Fibroblast of mammary gland (primary cell): ENCODE measurements around the gene CCNB2.
A peak's percentile ranks its signal among the peaks of the same experiment; 100 is the strongest.
"Not testable (repeated sequence)": the region's sequence is repeated elsewhere in the genome, so short reads cannot be mapped to it uniquely, and the experiment has no call there.

Source experiments
- DNase-seq: peaks from one replicate; pipeline ENCODE4 v3.0.0-alpha.2; 2010; ENCODE audit warnings: low read depth
- H3K4me3 ChIP-seq: 2 replicates; pipeline ENCODE4 v1.5.1; 2011; ENCODE audit warnings: low read depth, mild to moderate bottlenecking, low read length, moderate library complexity; ENCODE audit not compliant: control insufficient read depth
- TF ChIP-seq, protein P1 (sequence below): conservative IDR thresholded peaks from 2 replicates; pipeline ENCODE4 v1.5.1; 2011; ENCODE audit warnings: low read depth, low read length, inconsistent platforms; ENCODE audit not compliant: control insufficient read depth, insufficient read depth

Gene CCNB2

DNA sequence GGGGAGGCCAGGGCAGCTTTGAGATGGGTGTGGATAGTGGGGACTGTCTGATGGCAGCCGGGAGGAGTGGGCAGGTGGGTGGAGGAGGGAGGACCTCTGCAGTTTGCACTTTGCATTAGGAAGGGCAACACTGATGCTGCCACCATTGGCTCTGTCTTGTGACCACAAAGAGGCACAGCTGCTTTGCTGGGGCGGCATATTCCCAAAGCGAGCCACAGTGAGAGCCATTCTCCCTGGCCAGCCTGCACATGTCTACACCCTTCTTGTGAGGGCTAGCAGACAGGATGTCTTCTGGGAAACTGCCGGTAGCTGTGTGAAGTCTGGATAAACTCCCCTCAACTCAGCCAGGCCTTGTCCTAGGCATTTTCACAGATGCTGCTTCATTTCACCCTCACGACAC is 38.3 kb downstream of the CCNB2 start:
- H3K4me3 ChIP-seq, result no peak overlapping the region
- TF ChIP-seq, protein P1, sequence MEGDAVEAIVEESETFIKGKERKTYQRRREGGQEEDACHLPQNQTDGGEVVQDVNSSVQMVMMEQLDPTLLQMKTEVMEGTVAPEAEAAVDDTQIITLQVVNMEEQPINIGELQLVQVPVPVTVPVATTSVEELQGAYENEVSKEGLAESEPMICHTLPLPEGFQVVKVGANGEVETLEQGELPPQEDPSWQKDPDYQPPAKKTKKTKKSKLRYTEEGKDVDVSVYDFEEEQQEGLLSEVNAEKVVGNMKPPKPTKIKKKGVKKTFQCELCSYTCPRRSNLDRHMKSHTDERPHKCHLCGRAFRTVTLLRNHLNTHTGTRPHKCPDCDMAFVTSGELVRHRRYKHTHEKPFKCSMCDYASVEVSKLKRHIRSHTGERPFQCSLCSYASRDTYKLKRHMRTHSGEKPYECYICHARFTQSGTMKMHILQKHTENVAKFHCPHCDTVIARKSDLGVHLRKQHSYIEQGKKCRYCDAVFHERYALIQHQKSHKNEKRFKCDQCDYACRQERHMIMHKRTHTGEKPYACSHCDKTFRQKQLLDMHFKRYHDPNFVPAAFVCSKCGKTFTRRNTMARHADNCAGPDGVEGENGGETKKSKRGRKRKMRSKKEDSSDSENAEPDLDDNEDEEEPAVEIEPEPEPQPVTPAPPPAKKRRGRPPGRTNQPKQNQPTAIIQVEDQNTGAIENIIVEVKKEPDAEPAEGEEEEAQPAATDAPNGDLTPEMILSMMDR, result no peak
- DNase-seq, result no peak

DNA sequence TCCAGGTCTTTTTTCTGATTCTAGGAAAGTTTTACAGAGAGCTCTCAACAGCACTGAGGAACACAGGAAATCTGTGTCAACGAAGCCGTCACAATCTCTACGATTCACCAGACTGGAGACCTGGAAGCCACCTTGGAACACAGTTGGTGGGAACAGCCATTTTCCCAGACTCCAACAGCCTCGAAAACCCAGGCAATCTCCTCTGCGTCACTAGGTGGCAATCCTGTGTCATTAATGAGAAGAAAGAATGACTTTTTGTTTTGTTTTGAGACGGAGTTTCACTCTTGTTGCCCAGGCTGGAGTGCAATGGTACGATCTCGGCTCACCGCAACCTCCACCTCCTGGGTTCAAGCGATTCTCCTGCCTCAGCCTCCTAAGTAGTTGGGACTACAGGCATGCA is 39.6 kb downstream of the CCNB2 start:
- not testable (repeated sequence) for DNase-seq, H3K4me3 ChIP-seq
- TF ChIP-seq, protein P1, result peak; percentile 20

DNA sequence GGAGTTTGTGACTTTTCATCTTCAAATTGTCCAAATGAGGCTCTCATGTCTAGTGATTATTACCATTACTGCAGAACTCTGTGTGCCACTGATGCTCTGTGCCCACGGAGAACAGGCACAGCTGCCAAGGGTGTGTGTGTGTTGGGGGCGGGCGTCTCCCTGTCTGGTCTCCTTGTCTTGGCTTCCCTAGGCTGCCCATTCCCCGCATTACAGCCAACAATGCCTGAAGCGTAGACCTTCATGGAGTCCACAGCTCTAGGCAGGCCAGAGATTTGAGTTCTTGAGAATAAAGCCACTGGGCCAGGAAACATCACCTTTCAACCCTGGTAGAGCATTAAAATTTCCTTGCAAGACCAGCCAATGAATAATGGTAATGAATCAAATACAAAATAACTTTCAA is 42.7 kb downstream of the CCNB2 start:
- H3K4me3 ChIP-seq, result no peak overlapping the region
- no peak for DNase-seq
- TF ChIP-seq, protein P1, result no peak

DNA sequence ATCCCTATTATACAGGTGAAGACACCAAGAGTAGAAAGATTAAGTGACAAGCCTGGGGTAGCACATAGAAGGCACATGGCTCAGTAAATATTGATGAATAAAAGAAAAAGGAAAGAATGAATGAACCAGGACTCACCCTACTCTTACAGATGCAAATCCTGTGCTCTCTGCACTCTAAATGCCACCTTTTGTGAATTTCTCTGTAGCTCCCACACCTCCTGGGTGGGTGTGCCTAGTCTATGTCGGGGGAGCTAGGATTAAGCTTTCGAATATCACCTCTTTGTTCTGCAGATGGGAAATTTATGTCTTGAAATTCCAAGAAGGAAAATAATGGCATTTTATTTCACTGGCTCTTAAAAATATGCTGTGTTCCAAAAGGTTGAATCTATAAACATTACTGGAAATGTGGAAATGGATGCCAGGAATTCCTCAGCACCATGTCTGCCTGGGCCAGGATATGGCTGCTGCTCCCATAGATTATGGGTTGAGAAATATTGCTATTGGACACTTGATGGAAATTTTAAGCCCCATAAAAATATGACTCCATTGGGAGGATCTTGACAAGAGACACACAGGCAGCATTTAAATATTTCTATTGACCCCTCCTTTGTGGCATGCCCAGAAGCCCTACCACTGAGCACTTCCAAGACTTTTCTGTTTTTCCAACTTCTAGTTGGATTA is 43.3 kb downstream of the CCNB2 start:
- TF ChIP-seq, protein P1, result no peak
- DNase-seq, result no peak
- no peak overlapping the region for H3K4me3 ChIP-seq

DNA sequence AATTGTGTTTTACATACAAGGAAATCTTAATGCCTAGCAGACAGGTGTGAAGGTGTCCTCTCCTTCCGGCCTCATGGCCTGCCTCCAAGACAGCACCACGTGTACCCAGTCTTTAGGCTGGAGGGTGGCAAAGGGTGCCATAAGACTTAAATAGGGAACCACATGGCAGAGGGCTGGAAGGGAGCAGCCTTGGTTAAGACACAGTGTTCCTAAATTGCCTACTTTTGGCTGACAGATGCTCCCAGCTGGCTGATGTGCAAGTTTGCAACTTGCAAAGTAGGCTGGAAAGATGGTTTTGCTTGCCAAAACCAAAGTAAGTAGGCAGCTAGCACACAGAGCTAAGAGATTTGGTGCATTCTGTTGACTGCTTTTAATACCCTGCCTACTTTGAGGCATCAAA is 45.2 kb downstream of the CCNB2 start:
- H3K4me3 ChIP-seq, result no peak overlapping the region
- DNase-seq, result no peak
- TF ChIP-seq, protein P1, result no peak

DNA sequence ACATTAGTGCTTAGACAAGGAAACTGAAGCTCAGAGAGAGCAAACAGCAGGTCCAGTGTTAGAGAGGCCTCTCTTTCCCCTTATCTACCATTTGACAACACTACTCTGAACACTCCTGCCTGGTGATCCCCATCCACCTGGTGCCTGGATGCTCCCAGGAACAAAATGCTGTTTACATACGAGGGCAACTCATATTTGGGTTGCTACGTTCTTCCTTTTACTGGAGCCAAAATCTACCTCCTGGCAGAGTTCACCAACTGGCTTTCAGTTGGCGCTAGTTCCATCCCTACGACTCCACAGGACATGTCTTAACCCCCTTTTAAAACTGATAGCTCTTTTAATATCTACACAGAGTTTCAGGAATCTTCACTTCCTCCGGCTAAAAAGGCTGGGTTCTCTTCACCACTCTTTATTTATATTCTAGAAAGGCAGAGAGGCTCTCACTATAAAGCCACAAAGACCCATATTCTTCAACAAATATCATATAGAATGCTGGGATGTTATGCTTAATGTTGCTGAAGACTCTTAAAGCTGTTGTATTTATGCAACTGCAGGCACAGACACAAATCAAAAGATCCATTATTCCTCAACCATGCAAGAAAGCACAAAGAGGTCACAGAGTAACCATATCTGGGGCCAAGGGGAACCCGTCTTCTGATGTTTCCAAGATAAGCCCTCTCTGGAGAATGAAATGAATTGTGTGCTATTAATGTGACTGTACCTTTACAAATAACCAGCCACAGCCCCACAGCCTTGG is 47.9 kb downstream of the CCNB2 start:
- no peak for DNase-seq
- no peak overlapping the region for H3K4me3 ChIP-seq
- TF ChIP-seq, protein P1, result no peak
